PC-9 (cell line): ENCODE data around the gene CSN3.

Experiments used
- EZH2 ChIP-seq: fragments of 200-600 bp; sonication (generic); IDR thresholded peaks from 2 replicates; pipeline ENCODE4 v1.8.0; 2017; ENCODE audit warnings: antibody characterized with exemption, low read depth
- TF ChIP-seq, protein P1 (sequence below): fragments of 200-600 bp; sonication (generic); conservative IDR thresholded peaks from 2 replicates; pipeline ENCODE4 v1.6.1; 2017; ENCODE audit warnings: mixed run types, antibody characterized with exemption, mild to moderate bottlenecking, moderate library complexity

- TF ChIP-seq, protein P1, sequence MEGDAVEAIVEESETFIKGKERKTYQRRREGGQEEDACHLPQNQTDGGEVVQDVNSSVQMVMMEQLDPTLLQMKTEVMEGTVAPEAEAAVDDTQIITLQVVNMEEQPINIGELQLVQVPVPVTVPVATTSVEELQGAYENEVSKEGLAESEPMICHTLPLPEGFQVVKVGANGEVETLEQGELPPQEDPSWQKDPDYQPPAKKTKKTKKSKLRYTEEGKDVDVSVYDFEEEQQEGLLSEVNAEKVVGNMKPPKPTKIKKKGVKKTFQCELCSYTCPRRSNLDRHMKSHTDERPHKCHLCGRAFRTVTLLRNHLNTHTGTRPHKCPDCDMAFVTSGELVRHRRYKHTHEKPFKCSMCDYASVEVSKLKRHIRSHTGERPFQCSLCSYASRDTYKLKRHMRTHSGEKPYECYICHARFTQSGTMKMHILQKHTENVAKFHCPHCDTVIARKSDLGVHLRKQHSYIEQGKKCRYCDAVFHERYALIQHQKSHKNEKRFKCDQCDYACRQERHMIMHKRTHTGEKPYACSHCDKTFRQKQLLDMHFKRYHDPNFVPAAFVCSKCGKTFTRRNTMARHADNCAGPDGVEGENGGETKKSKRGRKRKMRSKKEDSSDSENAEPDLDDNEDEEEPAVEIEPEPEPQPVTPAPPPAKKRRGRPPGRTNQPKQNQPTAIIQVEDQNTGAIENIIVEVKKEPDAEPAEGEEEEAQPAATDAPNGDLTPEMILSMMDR, result no peak
- no peak for TF ChIP-seq EZH2
Observed at GRCh38 chr4:70225824-70226223, 16.6 kb upstream of the CSN3 start, which contains the start of gene FDCSP.
